DMS114 treated with DMSO at 0.1 percent for 48 hours (cell line): ENCODE data around the gene EFCAB5.

Experiments
- DNase-seq: peaks from one replicate; lab custom pipeline; 2025; ENCODE audit not compliant: unreplicated experiment; lab: John Stamatoyannopoulos, UW

EFCAB5 gene

GRCh38 chr17:30151471-30151870 is 210.0 kb downstream of the EFCAB5 start:
- no peak for DNase-seq

GRCh38 chr17:30153463-30153862 is 212.0 kb downstream of the EFCAB5 start:
- no peak for DNase-seq

- DNase-seq, result no peak
These were observed 214.0 kb downstream of the EFCAB5 start for GRCh38 chr17:30155389-30155788.
